Frontal cortex (tissue), 4 donors: ENCODE results near the gene GRID1. TPM values are rescaled to one million over a fixed set of nuclear protein-coding genes. Genes with fewer than 3 reads are reported as not detected.
"Not testable (repeated sequence)": the region's sequence is repeated elsewhere in the genome, so short reads cannot be mapped to it uniquely, and the experiment has no call there.

Source experiments
- DNase-seq, 2 donors: peaks; one replicate each; pipeline ENCODE4 v3.0.0; 2012; ENCODE audit warnings: low spot score in 2 of 2
- FAIRE-seq: peaks from 2 replicates; lab custom pipeline; 2012; peaks lifted over from hg19 to GRCh38; lab: Jason Lieb, UNC
- total RNA-seq: library from RNA; depleted of rRNA; stranded (reverse); fragments of >200 nt; gene quantifications from one replicate; pipeline ENCODE4 v1.2.3, GENCODE V29; 2014
- donor health status: control.
- donor health status: control.
- donor health status: control.

Gene GRID1
- total RNA-seq, 1 donor from 2014 or later: 12.6 TPM

- no peak for FAIRE-seq
Observed at GRCh38 chr10:85864173-85864549, 502.4 kb downstream of the GRID1 start.

DNA sequence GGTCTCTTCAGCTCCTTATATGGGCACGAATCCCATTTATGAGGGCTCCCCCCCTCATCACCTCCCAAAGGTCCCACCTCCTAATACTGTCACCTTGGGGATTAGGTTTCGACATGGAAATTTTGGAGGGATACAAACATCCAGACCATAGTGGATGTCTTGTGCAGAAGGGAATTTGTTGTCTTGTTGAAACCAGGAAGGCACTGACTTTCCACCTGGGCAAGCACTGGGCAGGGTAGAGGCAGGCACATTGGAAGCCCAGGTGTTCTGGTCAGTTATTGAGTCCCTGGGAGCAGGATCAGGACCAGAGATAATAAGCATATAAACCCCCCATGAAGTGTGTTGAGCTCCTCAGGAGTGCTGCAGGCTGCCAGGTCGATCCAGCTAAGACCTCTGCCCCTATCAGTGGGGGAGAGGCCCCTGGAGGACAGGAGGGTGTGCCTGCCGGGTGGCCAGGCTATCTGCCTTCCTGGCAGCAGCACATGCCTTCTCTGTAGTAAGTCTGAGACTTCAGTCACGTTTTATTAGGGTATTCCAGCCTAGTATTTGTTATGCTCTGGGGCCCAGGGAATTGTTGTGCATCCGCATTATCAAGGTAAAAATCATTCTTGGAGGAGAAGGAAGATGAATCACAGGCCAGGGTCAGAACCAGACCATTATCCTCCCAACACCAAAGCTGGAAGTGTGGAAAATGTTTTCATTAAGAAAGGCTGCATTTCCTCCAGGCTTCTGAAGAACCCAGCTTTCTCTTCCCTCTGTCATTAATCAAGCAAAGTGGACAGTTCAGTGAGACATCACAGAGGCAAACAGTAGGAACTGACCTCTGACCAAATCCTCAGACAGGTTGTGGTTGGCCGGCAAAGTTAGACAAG lies 503.1 kb downstream of the GRID1 start:
- FAIRE-seq (no peak), DNase-seq (no peak)

More at GRCh38 chr10:85864173-85864549, 502.4 kb downstream of the GRID1 start:
- no peak for DNase-seq

- no peak for DNase-seq
- FAIRE-seq: no peak
Observed at GRCh38 chr10:85862771-85863170, 503.8 kb downstream of the GRID1 start.

DNA sequence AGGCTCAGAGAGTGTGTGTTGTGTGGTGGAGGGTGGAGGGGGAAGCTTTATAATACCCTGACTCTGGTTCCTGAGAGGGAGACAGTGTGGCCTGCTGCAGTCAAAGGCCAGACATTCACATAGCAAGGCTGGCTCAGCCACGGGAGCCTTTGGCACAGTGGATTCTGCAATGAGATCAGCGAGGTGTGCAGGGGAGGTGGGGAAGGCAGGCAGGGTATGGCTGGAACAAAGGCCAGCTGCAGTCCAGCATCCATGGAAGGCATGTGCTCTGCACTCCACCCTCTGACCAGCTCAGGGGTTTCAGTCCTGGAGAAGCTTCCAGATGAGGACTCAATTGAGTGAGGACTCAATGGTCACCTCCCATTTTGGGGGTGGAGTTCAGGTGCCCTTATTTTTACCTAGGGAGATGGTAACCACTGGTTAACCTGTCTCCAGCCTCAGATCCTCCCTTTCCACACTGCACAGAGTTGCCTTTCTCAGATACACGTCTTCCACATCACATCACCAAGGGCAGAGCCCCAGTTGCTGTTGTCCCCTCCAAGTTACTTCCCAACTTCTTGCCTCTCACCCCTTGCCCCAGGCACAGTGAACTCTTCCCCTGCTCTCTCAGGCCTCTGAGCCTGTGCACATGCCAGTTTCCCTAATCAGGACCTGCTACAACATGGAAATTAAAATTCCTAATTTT lies 504.9 kb downstream of the GRID1 start:
- FAIRE-seq (no peak), DNase-seq (no peak)

DNA sequence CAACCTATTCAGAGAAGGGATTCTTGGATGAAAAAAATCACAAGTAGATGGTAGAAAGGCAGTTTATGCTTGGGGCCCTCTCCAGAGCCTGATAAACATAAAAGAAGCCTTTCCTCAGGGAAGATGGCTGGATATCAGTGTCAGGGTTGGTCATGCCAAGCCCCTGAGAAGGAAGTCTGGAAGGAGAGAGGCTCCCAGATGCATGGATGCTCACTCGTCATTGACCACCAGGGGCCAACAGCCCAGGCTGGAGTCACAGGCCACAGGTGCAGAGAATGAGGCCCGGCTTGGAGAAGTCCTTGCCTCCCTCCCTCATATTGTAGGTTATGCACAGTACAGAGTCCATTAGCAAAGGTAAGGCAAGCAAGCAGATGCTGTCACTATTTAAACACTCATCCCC lies 506.7 kb downstream of the GRID1 start:
- FAIRE-seq: no peak
- DNase-seq: no peak

- no peak for DNase-seq
- no peak for FAIRE-seq
Observed at GRCh38 chr10:85858776-85859515, 507.6 kb downstream of the GRID1 start.

DNA sequence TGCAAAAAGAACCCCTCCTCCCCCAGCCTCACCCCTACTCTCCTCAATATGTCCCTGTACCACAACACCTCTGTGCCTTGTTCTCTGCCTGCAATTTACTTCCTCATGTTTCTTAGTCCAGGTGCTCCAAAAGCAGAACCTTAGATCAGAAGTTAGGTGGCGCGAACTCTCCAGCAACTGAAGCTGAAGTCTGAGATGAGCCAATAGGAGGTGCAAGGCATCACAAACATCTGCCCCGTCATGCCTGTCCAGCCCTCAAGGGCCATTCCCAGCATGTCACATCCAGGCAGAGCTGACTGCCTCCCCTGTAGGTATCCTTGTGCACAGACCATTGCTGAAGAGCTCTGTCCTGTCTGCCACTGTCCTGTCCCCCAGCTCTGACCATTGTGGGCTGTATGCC lies 508.8 kb downstream of the GRID1 start:
- FAIRE-seq: no peak

GRCh38 chr10:85857305-85857704 lies 509.3 kb downstream of the GRID1 start:
- no peak for FAIRE-seq
- DNase-seq: no peak

More for the DNA sequence above, 508.8 kb downstream of the GRID1 start:
- DNase-seq: no peak

DNA sequence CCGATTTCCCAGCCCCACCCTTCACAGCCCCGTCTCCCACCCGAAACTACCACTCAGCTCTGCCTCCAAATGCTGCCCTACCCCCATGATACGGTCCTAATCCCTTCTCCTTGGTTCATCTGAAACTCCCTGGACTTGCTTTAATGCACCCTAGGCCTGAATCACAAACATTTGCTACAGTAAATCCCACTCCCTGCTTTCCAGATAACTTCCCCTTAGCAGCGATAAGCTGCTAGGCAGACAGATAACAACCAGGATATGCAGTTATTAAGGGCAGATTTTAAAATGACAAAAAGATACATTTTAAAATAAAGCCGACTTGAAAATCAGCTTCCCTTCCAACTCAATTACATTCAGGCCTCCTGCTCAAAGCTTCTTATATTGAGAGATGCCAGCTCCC lies 514.7 kb downstream of the GRID1 start:
- FAIRE-seq: no peak
- DNase-seq: no peak

- no peak for FAIRE-seq
- DNase-seq: no peak
Observed at GRCh38 chr10:85851325-85851724, 515.3 kb downstream of the GRID1 start.

- FAIRE-seq (no peak), DNase-seq (no peak)
Observed at GRCh38 chr10:85850736-85851135, 515.9 kb downstream of the GRID1 start.

GRCh38 chr10:85849315-85849714 lies 517.3 kb downstream of the GRID1 start:
- DNase-seq: no peak
- FAIRE-seq: no peak

DNA sequence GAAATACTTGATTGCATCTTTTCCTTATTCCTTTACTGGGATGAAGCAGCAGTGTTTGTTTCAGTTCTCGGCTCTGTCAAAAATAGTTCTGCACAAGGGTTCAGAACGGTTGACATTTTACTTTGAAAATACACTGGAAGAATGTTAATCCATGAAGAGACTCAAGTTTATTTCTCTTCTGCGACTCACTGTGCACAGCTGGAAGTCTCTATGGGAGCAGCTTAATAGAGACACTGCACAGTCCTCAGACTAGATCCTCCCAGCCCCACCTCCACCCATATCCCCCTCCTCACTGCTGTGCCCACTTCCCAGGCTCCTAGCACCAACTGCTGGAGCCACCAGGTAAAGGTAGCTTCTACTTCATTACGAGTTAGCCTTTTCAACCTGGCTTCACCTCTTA lies 517.8 kb downstream of the GRID1 start:
- no peak for DNase-seq
- no peak for FAIRE-seq

DNA sequence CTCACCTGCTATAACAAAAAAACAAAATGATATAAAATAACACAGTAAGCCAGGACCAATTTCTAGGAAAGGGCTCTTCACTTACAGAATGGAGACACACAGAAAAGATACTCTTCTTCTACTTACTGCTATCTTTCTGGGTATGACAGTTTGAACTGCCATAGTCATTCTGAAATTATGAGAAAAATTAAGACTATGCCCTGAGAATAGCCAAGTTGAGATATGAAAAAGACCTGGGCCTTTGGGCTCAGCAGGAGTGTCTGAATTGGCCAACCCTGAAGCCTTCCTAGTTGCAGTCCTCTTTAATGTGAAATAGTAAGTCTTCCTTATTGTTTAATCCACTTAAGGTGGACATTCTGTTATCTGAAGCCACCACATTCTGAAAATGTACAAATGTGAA lies 519.5 kb downstream of the GRID1 start:
- no peak for FAIRE-seq
- no peak for DNase-seq

GRCh38 chr10:85838660-85839059 lies 527.9 kb downstream of the GRID1 start:
- FAIRE-seq: peak; percentile 28
- not testable (repeated sequence) for DNase-seq

GRCh38 chr10:85832988-85833387 lies 533.6 kb downstream of the GRID1 start:
- DNase-seq (no peak), FAIRE-seq (no peak)

- FAIRE-seq: no peak
- DNase-seq: no peak
Observed at GRCh38 chr10:85831422-85831821, 535.2 kb downstream of the GRID1 start.

- DNase-seq: no peak
- FAIRE-seq: no peak
Observed at GRCh38 chr10:85826377-85826776, 540.2 kb downstream of the GRID1 start.

DNA sequence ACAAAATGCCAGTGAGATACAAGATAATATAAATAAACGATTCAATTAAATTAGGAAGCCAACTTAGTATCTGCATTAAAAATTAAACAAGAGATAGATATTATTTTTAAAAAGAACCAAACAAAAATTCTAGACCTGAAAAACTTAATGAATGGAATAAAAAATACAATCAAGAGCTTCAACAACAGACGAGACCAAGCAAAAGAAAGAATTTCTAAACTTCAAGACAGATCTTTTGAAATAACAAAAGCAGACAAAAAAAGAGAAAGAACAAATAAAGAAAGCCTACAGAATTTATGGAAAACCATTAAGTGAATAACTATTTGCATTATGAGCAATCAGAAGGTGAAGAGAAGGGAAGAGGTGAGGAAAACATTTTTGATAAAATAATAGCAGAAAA lies 555.2 kb downstream of the GRID1 start:
- FAIRE-seq: no peak
- DNase-seq: no peak

DNA sequence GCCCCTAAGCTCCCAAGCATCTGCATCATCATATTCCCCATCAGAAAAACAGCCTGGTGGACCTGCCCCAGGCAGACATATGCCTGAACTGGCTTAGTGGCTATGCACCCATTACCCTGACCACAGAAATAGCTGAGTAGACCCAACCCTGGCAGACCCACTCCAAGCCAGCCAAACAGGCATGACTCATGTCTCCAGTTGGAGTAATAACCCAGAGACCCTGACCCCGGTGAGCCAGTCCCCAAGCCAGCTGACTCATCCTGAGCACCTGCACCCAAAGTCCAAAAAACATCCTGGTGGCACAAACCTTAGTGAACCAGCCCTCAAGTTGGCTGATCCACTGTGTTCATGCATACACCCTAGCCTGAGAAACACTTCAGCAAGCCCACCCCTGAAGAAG lies 555.9 kb downstream of the GRID1 start:
- DNase-seq (no peak), FAIRE-seq (no peak)

- no peak for FAIRE-seq
- no peak for DNase-seq
Observed at GRCh38 chr10:85795460-85795859, 571.1 kb downstream of the GRID1 start.
